Limb (tissue), 2 donors: ENCODE results near the gene TNS3.

Experiments
- DNase-seq, 2 donors: peaks; one replicate each; pipeline ENCODE4 v3.0.0-alpha.2; 2016; ENCODE audit errors: extremely low spot score in 2 of 2

Gene TNS3

GRCh38 chr7:47371733-47372368 lies 210.1 kb downstream of the TNS3 start:
- peak in 1 of 2 donors; percentile 84 for DNase-seq

DNA sequence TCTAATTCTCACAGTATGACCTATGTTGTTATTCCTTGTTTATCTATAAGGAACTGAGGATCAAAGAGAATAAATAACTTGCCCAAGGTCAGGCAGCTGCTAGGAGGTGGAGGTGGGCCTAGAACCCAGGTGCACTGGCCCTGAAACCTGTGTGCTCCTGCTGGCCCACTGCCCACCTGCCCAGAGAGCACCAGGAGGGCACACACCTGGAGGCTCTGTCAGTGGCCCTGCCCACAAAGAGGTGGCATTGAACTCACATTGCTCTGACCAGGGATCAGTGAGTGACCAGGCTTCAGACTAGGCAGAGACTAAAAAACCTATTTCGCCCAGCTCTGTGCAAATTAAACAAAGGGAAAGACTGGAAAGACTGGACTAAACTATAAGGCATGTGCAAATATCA lies 210.6 kb downstream of the TNS3 start:
- DNase-seq: no peak

- no peak for DNase-seq
Observed at GRCh38 chr7:47370461-47371042, 211.4 kb downstream of the TNS3 start.

DNA sequence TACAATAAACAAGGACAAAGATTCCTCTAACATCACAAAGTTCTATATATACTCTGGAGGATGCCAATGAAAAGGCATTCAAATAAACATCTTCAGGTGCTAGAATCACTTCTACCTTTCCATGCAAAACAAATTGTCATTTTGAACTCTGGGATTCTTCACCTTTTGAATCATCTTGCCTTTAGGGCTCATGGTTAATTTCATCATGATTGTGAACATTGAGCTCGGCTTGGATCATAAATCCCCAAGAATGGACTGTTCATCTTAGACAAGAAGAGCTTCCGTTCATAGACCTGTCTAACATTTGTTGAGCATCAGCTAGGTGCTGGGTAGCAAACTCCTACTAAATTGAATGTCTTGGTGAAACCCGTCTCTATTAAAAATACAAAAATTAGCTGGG lies 212.2 kb downstream of the TNS3 start:
- DNase-seq: no peak

DNA sequence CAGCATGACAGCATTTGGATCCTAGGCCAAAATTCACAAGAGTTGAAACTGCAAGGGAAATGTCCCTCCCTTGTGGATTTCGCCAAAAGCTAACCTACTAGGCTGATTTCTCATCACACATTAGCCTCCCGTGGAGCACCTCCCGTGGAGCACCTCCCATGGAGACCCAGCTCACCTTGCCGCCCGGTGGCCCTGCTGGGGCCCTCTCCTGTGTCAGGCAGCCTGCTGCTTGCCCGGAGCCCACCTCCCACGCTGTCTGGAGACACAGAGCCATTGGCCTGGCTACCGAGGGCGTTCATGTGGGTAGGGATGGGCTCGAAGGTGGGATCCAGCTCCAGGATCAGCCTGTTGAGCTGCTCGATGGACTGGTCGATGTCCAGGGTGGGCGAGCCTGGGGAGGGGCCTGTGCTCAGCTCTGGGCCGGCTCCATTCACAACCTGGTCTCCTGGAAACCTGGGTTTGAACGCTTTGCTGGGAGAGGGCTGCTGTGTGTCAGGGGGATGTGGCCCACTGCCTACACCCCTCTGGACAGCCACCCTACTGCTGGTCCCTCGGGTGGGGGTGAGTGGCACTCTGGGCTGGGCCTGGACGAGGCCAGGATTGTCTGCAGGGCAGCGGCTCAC lies 213.6 kb downstream of the TNS3 start:
- DNase-seq: no peak

- DNase-seq: no peak
Observed at GRCh38 chr7:47367369-47367768, 214.5 kb downstream of the TNS3 start.

DNA sequence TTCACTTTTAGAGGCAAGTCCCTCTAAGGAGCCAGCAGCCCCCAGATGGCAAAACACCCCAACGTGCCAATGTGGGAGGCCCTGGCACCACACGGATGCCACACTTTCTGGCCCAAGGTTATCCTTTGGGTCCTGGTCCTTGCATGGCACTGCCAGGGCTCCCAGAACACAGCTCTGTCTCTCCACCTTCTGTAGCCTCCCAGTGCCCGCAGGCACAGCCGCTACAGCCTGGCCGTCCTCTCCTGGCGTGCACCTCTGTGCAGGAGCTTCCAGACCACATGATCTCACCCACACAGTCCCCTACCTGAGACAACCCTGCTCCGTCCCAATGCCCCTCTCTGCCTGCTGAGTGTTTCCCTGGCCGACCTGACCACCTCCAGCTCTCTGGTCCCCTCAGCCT lies 215.0 kb downstream of the TNS3 start:
- DNase-seq: no peak

DNA sequence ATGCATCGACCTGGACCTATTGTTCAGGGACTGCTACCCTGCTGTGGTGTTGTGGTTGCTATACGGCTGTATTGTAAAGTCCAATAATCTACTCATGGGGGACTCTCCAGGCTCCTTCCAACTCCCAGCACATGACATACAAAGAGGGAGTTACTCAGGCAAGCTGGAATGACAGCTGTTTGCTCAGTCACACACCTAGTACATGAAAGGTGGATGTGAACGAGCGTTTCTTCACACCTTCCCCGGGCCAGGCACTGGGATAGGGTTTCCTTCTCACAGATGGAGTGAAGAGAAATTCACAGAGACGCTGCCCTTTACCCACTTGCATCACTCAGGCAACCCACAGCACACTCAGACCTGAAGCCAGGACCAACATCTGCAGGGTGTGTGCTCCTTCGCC lies 215.7 kb downstream of the TNS3 start:
- DNase-seq: no peak

DNA sequence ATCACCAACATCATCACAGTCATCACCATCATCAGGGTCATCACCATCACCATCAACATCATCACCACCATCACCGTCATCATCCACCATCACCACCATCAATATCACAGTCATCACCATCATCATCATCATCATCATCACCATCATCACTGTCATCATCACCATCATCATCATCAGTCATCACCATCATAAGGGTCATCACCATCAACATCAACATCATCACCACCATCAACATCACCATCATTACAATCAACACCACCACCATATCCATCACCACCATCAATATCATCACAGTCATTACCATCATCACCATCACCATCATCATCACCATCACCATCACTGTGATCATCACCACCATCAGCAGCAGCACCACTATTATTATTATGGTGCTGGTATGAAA lies 218.9 kb downstream of the TNS3 start:
- no peak for DNase-seq

DNA sequence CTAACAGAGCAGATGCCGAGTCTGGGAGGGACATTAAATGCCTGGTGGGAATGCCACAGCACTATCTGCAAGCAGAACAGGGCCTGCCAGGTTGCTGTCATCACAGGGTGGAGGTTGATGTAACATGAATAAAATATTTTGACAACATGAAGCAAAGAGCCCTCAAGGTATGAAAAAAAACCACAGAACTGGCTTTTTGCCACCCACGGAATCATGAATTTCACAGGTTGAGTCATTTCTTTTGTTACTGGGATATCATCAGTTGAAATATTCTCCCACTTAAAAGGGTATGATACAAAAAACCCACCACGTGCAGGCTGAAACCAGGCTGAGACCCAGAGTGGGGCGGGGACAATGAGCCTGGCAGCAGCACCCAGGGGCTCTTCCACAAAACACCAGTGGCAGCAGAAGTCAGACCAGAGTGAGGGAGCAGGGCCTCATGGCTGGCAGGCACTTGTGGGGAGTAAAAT lies 220.1 kb downstream of the TNS3 start:
- no peak for DNase-seq

- DNase-seq: no peak
Observed at GRCh38 chr7:47361236-47361635, 220.7 kb downstream of the TNS3 start.

DNA sequence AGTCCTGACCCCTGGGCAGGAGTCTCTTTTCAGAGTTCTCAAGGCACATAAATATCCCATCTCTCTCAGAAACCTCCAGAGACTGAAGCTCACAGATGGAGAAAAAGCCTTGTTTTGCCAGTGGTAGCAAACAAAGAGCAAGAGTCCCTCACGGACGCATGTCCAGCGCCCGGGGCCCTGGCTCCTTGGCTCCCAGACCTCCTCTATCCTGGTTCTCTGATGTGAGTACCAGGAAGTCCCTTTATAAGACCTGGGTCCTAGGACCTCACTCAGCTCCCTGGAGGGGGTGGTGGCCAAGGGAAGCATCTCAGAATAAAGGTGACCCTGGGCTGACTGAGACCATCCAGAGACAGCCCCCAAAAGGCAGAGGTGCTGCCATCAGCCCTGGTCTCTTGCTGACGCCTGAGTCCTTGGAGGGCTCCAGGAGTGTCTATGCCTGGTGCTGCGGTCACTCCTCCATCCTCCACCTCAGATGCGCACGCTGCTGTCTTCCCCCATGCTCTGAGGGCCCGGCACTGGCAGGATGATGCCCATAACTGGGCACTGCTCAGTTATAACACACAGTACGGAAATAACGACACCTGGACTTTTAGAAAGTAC lies 221.5 kb downstream of the TNS3 start:
- no peak for DNase-seq

GRCh38 chr7:47358944-47359588 lies 222.8 kb downstream of the TNS3 start:
- no peak for DNase-seq

GRCh38 chr7:47358357-47358756 lies 223.6 kb downstream of the TNS3 start:
- no peak for DNase-seq

DNA sequence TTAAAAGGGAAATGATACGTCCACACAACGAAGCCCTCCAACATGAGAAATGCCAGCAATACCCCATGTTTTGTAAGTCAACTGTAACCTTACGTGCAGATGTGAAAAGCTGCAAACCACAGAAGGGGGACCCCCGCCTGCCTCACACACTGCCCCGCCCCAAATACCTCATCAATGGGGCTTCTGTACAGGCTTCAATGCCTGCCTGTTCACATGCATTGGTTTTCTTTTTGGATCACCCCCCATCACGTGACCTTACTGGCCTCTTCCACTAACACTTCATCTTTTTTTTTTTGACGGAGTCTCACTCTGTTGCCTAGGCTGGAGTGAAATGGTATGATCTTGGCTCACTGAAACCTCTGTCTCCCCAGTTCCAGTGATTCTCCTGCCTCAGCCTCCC lies 224.0 kb downstream of the TNS3 start:
- DNase-seq: no peak

DNA sequence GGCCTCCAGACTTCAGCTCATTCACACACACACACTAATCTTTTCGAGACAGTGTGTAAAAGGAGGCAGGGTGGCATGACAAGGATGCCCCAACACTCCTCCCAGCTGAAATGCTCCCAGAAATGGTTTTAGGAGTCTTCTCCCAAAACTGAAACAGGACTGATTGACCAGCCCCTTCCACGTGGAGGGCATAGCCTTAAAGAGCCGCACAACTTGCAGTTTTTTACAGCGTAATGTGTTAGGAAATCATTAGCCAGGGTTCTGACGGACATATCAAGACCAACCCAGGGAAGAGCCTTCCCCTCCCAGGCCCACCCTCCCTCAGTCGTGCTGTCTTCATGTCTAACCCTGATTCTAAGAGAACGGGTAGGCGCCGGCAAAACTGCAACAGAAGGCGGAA lies 224.6 kb downstream of the TNS3 start:
- no peak for DNase-seq

DNA sequence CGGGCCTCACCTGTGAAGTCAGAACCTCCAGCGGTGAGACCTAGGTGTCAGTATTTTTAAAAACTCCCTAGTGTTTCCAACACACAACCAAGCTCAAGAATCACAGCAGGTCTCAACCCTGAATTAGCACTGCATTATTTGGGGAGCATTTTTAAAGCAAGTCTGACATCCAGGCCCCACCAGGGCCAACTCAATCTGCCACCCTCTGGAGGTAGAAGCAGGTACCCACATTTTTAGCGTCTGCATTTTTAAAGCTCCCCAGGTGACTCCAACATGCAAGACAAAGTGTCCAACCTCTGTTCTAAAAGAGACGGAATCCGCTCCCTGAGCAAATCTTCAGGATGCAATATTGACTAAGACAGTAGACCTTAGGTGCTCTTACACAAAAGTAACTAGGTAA lies 225.7 kb downstream of the TNS3 start:
- DNase-seq: no peak

GRCh38 chr7:47355684-47356083 lies 226.2 kb downstream of the TNS3 start:
- no peak for DNase-seq

GRCh38 chr7:47354831-47355541 lies 226.9 kb downstream of the TNS3 start:
- DNase-seq: no peak

DNA sequence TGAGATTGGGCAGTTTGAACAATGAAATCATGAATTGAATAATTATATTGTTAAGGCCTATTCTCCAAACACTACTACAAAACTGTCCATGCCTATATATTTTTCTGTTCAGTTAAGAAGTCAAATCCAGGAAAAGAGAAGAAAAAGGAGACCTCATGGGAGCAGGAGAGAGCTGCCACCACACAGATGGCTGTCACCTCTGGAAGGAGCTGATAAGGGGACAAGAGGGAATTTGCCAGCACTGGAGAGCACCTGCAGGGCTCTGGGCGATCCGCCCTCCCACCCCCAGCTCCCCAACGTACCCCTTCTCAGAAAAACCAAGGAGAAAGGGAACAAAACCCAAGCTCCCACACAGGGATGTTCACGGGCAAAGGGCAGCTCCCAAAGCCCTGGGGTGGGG lies 227.8 kb downstream of the TNS3 start:
- no peak for DNase-seq

GRCh38 chr7:47352394-47352968 lies 229.4 kb downstream of the TNS3 start:
- no peak for DNase-seq
